22Rv1 (cell line): ENCODE results near the gene RIF1.

Experiments
- ZFX ChIP-seq: fragments of 450-650 bp; IDR thresholded peaks from 2 replicates; pipeline ENCODE4 v1.6.1; 2017; ENCODE audit warnings: antibody characterized with exemption, borderline replicate concordance
- TF ChIP-seq, protein P1 (sequence below): fragments of 450-650 bp; IDR thresholded peaks from 2 replicates; pipeline ENCODE4 v1.5.1; 2017; ENCODE audit warnings: mild to moderate bottlenecking

GRCh38 chr2:151526572-151527090 is 116.9 kb downstream of the RIF1 start:
- TF ChIP-seq, protein P1, sequence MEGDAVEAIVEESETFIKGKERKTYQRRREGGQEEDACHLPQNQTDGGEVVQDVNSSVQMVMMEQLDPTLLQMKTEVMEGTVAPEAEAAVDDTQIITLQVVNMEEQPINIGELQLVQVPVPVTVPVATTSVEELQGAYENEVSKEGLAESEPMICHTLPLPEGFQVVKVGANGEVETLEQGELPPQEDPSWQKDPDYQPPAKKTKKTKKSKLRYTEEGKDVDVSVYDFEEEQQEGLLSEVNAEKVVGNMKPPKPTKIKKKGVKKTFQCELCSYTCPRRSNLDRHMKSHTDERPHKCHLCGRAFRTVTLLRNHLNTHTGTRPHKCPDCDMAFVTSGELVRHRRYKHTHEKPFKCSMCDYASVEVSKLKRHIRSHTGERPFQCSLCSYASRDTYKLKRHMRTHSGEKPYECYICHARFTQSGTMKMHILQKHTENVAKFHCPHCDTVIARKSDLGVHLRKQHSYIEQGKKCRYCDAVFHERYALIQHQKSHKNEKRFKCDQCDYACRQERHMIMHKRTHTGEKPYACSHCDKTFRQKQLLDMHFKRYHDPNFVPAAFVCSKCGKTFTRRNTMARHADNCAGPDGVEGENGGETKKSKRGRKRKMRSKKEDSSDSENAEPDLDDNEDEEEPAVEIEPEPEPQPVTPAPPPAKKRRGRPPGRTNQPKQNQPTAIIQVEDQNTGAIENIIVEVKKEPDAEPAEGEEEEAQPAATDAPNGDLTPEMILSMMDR: no peak
- no peak for TF ChIP-seq ZFX
